ENCODE data around the gene SPTSSB. TPM values are rescaled to one million over a fixed set of nuclear protein-coding genes. Genes with fewer than 3 reads are reported as not detected.

Gene SPTSSB
- total and polyA plus RNA-seq, 7 donors, result 0.03 to 1.2 (median 0.12) TPM; not detected in 3

- ATAC-seq (no peak), DNase-seq (no peak)
- 71 to 76% (median 75%) methylated on average over 3 of the region's 3 CpGs for WGBS, 3 donors
These were observed 56.4 kb downstream of the SPTSSB start for GRCh38 chr3:161314836-161315395.

GRCh38 chr3:161310649-161311423 is 60.5 kb downstream of the SPTSSB start:
- no peaks in the 10 kb centered on the region for H3K36me3 ChIP-seq (ENCODE audit: insufficient read depth in 1 of 2, low read depth in 1 of 2)
- H3K9me3 ChIP-seq, result peaks cover 9% of the 10 kb centered on the region
- no peak for ATAC-seq
- intact Hi-C loops (cut with DNase I), result no loop called here
- H3K27me3 ChIP-seq (ENCODE audit: insufficient read depth in 3 of 3, low read length in 2 of 3), result no peaks in the 10 kb centered on the region
- H3K4me3 ChIP-seq, result no peak overlapping the region
- H3K27ac ChIP-seq, result no peak overlapping the region
- no peak for DNase-seq
- no peak for TF ChIP-seq CTCF (IDR thresholded peaks at IDR 0.05)
- WGBS, 3 donors, result 69 to 77% (median 73%) methylated on average over 5 of the region's 5 CpGs
- H3K4me1 ChIP-seq, result no peaks in the 10 kb centered on the region

More at GRCh38 chr3:161314836-161315395, 56.4 kb downstream of the SPTSSB start:
- no peaks in the 10 kb centered on the region for H3K27me3 ChIP-seq (ENCODE audit: insufficient read depth in 3 of 3, low read length in 2 of 3)
- TF ChIP-seq CTCF (IDR thresholded peaks at IDR 0.05), result no peak
- no peak overlapping the region for H3K4me3 ChIP-seq
- no peaks in the 10 kb centered on the region for H3K9me3 ChIP-seq
- intact Hi-C loops (cut with DNase I), result no loop called here
- H3K4me1 ChIP-seq, result no peaks in the 10 kb centered on the region
- H3K27ac ChIP-seq, result no peak overlapping the region
- no peaks in the 10 kb centered on the region for H3K36me3 ChIP-seq (ENCODE audit: insufficient read depth in 1 of 2, low read depth in 1 of 2)

- Histone ChIP-seq H3K4me1 (no peaks in the 10 kb centered on the region), H3K27me3 (ENCODE audit: insufficient read depth in 3 of 3, low read length in 2 of 3) (no peaks in the 10 kb centered on the region), H3K4me3 (no peak overlapping the region), H3K27ac (no peak overlapping the region), H3K9me3 (peaks cover 9% of the 10 kb centered on the region), H3K36me3 (ENCODE audit: insufficient read depth in 1 of 2, low read depth in 1 of 2) (no peaks in the 10 kb centered on the region)
- intact Hi-C loops (cut with DNase I), result no loop called here
- WGBS, 3 donors, result 91 to 96% (median 95%) methylated on average over 2 of the region's 2 CpGs
- ATAC-seq (no peak), DNase-seq (no peak)
- TF ChIP-seq CTCF (IDR thresholded peaks at IDR 0.05), result peak; percentile 45
These were observed 66.0 kb downstream of the SPTSSB start for GRCh38 chr3:161305095-161305991.

GRCh38 chr3:161296814-161297213 is 74.5 kb downstream of the SPTSSB start:
- TF ChIP-seq CTCF (IDR thresholded peaks at IDR 0.05), result no peak
- ATAC-seq (no peak), DNase-seq (no peak)
- Histone ChIP-seq H3K4me1 (no peaks in the 10 kb centered on the region), H3K27ac (no peak overlapping the region), H3K36me3 (ENCODE audit: insufficient read depth in 1 of 2, low read depth in 1 of 2) (no peaks in the 10 kb centered on the region), H3K4me3 (no peak overlapping the region), H3K9me3 (no peaks in the 10 kb centered on the region), H3K27me3 (ENCODE audit: insufficient read depth in 3 of 3, low read length in 2 of 3) (no peaks in the 10 kb centered on the region)
- intact Hi-C loops (cut with DNase I), result no loop called here
- 76 to 78% (median 77%) methylated on average over 3 of the region's 3 CpGs for WGBS, 3 donors
